Spleen (tissue), 7 donors: ENCODE results near the gene RHOB.

Experiments used
- POLR2A ChIP-seq, 3 donors: fragments of 450-650 bp; IDR thresholded peaks; one replicate each; pipeline ENCODE4 v1.5.1; 2017; ENCODE audit warnings: antibody characterized with exemption in 3 of 3, mild to moderate bottlenecking in 1 of 3
- POLR2AphosphoS5 ChIP-seq, 3 donors: sonication (generic); formaldehyde crosslinking; IDR thresholded peaks; one replicate each; pipeline ENCODE4 v1.5.1; 2017; ENCODE audit warnings: antibody characterized with exemption in 3 of 3
- TF ChIP-seq, protein P1 (sequence below), 11 experiments: fragments of 200-600 bp in 7 of 11; fragments of 450-650 bp in 4 of 11; sonication (generic) in 4 of 11; IDR thresholded peaks in 8 of 11; conservative IDR thresholded peaks in 3 of 11; 1 replicate in 7 of 11; 2 replicates in 4 of 11; pipeline versions ENCODE4 v1.4.0 to v1.8.0; 2016 to 2021; ENCODE audit warnings: antibody characterized with exemption in 11 of 11, inconsistent platforms in 4 of 11, mild to moderate bottlenecking in 1 of 11
- donor health status: DM: no; HTN: no; CAD: no; lungs with moderate emphysema.
- donor health status: DM: no; HTN: no; CAD: no.
- donor health status: DM: no; HTN: no; CAD: no.

DNA sequence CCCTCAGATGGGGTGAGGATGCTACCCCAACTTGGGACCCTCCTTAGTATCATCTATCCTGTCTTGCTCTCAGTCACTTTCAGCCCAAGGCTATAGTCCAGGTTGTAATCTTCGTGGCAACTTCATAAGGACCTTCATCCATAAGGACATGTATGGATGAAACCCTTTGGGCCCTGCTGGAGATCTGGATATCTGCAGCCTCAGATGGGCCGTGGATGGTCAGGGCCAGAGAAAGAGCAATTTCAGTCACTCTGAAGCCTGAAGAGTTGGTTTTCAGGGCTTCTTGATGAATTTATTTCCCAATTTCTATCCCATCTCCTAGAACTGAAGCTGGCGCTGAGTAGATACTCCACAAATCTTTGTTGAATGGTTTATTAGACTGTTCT lies 28.7 kb downstream of the RHOB start:
- TF ChIP-seq, protein P1, sequence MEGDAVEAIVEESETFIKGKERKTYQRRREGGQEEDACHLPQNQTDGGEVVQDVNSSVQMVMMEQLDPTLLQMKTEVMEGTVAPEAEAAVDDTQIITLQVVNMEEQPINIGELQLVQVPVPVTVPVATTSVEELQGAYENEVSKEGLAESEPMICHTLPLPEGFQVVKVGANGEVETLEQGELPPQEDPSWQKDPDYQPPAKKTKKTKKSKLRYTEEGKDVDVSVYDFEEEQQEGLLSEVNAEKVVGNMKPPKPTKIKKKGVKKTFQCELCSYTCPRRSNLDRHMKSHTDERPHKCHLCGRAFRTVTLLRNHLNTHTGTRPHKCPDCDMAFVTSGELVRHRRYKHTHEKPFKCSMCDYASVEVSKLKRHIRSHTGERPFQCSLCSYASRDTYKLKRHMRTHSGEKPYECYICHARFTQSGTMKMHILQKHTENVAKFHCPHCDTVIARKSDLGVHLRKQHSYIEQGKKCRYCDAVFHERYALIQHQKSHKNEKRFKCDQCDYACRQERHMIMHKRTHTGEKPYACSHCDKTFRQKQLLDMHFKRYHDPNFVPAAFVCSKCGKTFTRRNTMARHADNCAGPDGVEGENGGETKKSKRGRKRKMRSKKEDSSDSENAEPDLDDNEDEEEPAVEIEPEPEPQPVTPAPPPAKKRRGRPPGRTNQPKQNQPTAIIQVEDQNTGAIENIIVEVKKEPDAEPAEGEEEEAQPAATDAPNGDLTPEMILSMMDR (IDR thresholded peaks at IDR 0.05 in 8 of 11, conservative IDR thresholded peaks at IDR 0.05 in 3 of 11), result no peak
- no peak for TF ChIP-seq POLR2AphosphoS5 (IDR thresholded peaks at IDR 0.05)
- no peak for TF ChIP-seq POLR2A (IDR thresholded peaks at IDR 0.05)
